Trophoblast cell (in vitro differentiated cells and primary cell): ENCODE results near the gene CWC22.

Experiments used
- DNase-seq, 2 donors: peaks; one replicate each; pipeline ENCODE4 v3.0.0-alpha.2; 2016
- H2AFZ ChIP-seq: 2 replicates; pipeline ENCODE4 v1.6.1; 2013; ENCODE audit warnings: low read length, moderate library complexity, mild to moderate bottlenecking; ENCODE audit not compliant: insufficient read depth, poor library complexity
- H2AK5ac ChIP-seq: 2 replicates; pipeline ENCODE4 v1.6.1; 2013; ENCODE audit warnings: mild to moderate bottlenecking, low read length
- H2BK120ac ChIP-seq: 2 replicates; pipeline ENCODE4 v1.6.1; 2013; ENCODE audit warnings: low read length, mild to moderate bottlenecking, moderate library complexity; ENCODE audit not compliant: insufficient read depth, poor library complexity
- H2BK12ac ChIP-seq: 2 replicates; pipeline ENCODE4 v1.6.1; 2013; ENCODE audit warnings: mild to moderate bottlenecking, low read length, moderate library complexity
- H2BK5ac ChIP-seq: 2 replicates; pipeline ENCODE4 v1.6.1; 2013; ENCODE audit warnings: low read length, low read depth, moderate library complexity, mild to moderate bottlenecking; ENCODE audit not compliant: poor library complexity
- H3K14ac ChIP-seq: 2 replicates; pipeline ENCODE4 v1.6.1; 2013; ENCODE audit warnings: mild to moderate bottlenecking, low read length
- H3K18ac ChIP-seq: 2 replicates; pipeline ENCODE4 v1.6.1; 2013; ENCODE audit warnings: mild to moderate bottlenecking, low read length
- H3K23ac ChIP-seq: 2 replicates; pipeline ENCODE4 v1.6.1; 2013; ENCODE audit warnings: low read length
- H3K27ac ChIP-seq: 2 replicates; pipeline ENCODE4 v1.5.1; 2013; ENCODE audit warnings: low read depth, mild to moderate bottlenecking, inconsistent platforms, low read length, moderate library complexity
- H3K27me3 ChIP-seq: 2 replicates; pipeline ENCODE4 v1.6.1; 2013; ENCODE audit warnings: inconsistent platforms, mild to moderate bottlenecking, low read length, moderate library complexity; ENCODE audit not compliant: insufficient read depth
- H3K36me3 ChIP-seq, 2 experiments: 1 replicate in 1 of 2; 2 replicates in 1 of 2; pipeline ENCODE4 v1.6.1; 2013; ENCODE audit warnings: low read length in 2 of 2, mild to moderate bottlenecking in 2 of 2, moderate library complexity in 1 of 2; ENCODE audit not compliant: insufficient read depth in 2 of 2, control insufficient read depth in 1 of 2
- H3K4ac ChIP-seq: 2 replicates; pipeline ENCODE4 v1.6.1; 2013; ENCODE audit warnings: low read depth, mild to moderate bottlenecking, low read length, moderate library complexity
- H3K4me1 ChIP-seq, 2 experiments: 1 replicate in 1 of 2; 2 replicates in 1 of 2; pipeline ENCODE4 v1.6.1; 2013; ENCODE audit warnings: low read length in 2 of 2, mild to moderate bottlenecking in 2 of 2, moderate library complexity in 1 of 2; ENCODE audit not compliant: insufficient read depth in 2 of 2, control insufficient read depth in 1 of 2
- H3K4me2 ChIP-seq: 2 replicates; pipeline ENCODE4 v1.6.1; 2013; ENCODE audit warnings: inconsistent platforms, mild to moderate bottlenecking, low read length, moderate library complexity
- H3K4me3 ChIP-seq: 2 replicates; pipeline ENCODE4 v1.5.1; 2013; ENCODE audit warnings: mild to moderate bottlenecking, low read depth, low read length, inconsistent platforms
- H3K79me1 ChIP-seq: one replicate; pipeline ENCODE4 v1.6.1; 2013; ENCODE audit warnings: low read length
- H3K79me2 ChIP-seq: 2 replicates; pipeline ENCODE4 v1.6.1; 2013; ENCODE audit warnings: low read length, mild to moderate bottlenecking; ENCODE audit not compliant: control insufficient read depth, insufficient read depth, poor library complexity
- H3K9ac ChIP-seq: 2 replicates; pipeline ENCODE4 v1.6.1; 2013; ENCODE audit warnings: mild to moderate bottlenecking, low read length
- H3K9me3 ChIP-seq: 2 replicates; pipeline ENCODE4 v1.6.1; 2013; ENCODE audit warnings: low read depth, mild to moderate bottlenecking, control low read depth, inconsistent platforms, low read length; ENCODE audit not compliant: insufficient read depth
- H4K12ac ChIP-seq: 2 replicates; pipeline ENCODE4 v1.6.1; 2013; ENCODE audit warnings: low read depth, mild to moderate bottlenecking, low read length, moderate library complexity
- H4K8ac ChIP-seq: 2 replicates; pipeline ENCODE4 v1.6.1; 2013; ENCODE audit warnings: low read depth, mild to moderate bottlenecking, low read length, moderate library complexity
- H4K91ac ChIP-seq: one replicate; pipeline ENCODE4 v1.6.1; 2013; ENCODE audit warnings: low read depth, mild to moderate bottlenecking, low read length, moderate library complexity
- WGBS: extraction: QIAGEN DNeasy Blood & Tissue Kit; methylation state at CpG from one replicate; pipeline ENCODE4 v1.1.7; 2013; ENCODE audit warnings: missing lambda C conversion rate; ENCODE audit not compliant: insufficient read length, insufficient coverage; ENCODE audit errors: extremely low coverage; 5-methylcytosine and 5-hydroxymethylcytosine counted together

The CWC22 gene

GRCh38 chr2:179990676-179991317, 16.3 kb downstream of the CWC22 start:
- Histone ChIP-seq H2BK12ac (no peak overlapping the region), H3K79me1 (no peaks in the 10 kb centered on the region), H3K9ac (no peak overlapping the region), H3K4ac (no peak overlapping the region), H3K79me2 (peaks cover 2% of the 10 kb centered on the region), H3K4me3 (no peak overlapping the region), H3K23ac (no peak overlapping the region), H3K36me3 (peaks cover 2 to 5% of the 10 kb centered on the region in 2 experiments), H2BK5ac (no peak overlapping the region), H3K27me3 (no peaks in the 10 kb centered on the region), H3K9me3 (no peaks in the 10 kb centered on the region), H3K4me1 (no peaks in the 10 kb centered on the region), H4K8ac (no peak overlapping the region), H3K27ac (no peak overlapping the region), H2AK5ac (no peak overlapping the region), H4K91ac (no peak overlapping the region), H4K12ac (no peak overlapping the region), H3K14ac (no peak overlapping the region), H2BK120ac (no peak overlapping the region), H2AFZ (no peak overlapping the region), H3K4me2 (no peak overlapping the region), H3K18ac (no peak overlapping the region)
- DNase-seq, result no peak
- WGBS, result no CpG with 5 or more reads among the region's 5 CpGs

DNA sequence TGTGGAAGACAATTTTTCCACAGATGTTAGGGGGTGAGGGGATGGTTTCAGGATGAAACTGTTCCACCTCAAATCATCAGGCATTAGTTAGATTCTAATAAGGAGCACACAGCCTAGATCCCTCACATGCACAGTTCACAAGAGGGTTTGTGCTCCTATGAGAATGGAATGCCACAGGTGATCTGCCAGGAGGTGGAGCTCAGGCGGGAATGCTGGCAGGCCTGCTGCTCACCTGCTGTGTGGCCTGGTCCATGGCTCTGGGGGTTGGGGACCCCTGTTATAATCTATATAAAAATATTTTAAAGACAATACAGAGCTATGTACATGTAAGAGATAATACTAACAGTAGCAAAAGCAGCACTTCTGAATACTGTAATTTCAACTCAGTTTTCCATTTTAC, 19.2 kb downstream of the CWC22 start:
- no peak overlapping the region for H2BK5ac ChIP-seq
- no peak overlapping the region for H2AFZ ChIP-seq
- H3K36me3 ChIP-seq, result peaks cover 2 to 5% of the 10 kb centered on the region in 2 experiments
- no peak overlapping the region for H3K18ac ChIP-seq
- H4K91ac ChIP-seq, result no peak overlapping the region
- H3K9ac ChIP-seq, result no peak overlapping the region
- H3K4me1 ChIP-seq, result no peaks in the 10 kb centered on the region
- no peak overlapping the region for H3K27ac ChIP-seq
- H3K4me2 ChIP-seq, result no peak overlapping the region
- no peaks in the 10 kb centered on the region for H3K9me3 ChIP-seq
- H2BK12ac ChIP-seq, result no peak overlapping the region
- H3K23ac ChIP-seq, result no peak overlapping the region
- H2AK5ac ChIP-seq, result no peak overlapping the region
- H3K79me1 ChIP-seq, result no peaks in the 10 kb centered on the region
- no peak overlapping the region for H4K8ac ChIP-seq
- H3K4me3 ChIP-seq, result no peak overlapping the region
- no peak overlapping the region for H3K14ac ChIP-seq
- no peaks in the 10 kb centered on the region for H3K27me3 ChIP-seq
- H3K4ac ChIP-seq, result no peak overlapping the region
- WGBS, result no CpG with 5 or more reads among the region's 1 CpG
- DNase-seq, result no peak
- no peak overlapping the region for H2BK120ac ChIP-seq
- no peaks in the 10 kb centered on the region for H3K79me2 ChIP-seq
- no peak overlapping the region for H4K12ac ChIP-seq

GRCh38 chr2:179985163-179985820, 21.8 kb downstream of the CWC22 start:
- no peak overlapping the region for H4K8ac ChIP-seq
- H2AK5ac ChIP-seq, result no peak overlapping the region
- no peak overlapping the region for H3K14ac ChIP-seq
- H4K12ac ChIP-seq, result no peak overlapping the region
- no peak overlapping the region for H3K23ac ChIP-seq
- H3K9me3 ChIP-seq, result no peaks in the 10 kb centered on the region
- H3K79me2 ChIP-seq, result no peaks in the 10 kb centered on the region
- no peak overlapping the region for H2AFZ ChIP-seq
- H3K27me3 ChIP-seq, result no peaks in the 10 kb centered on the region
- no CpG with 5 or more reads among the region's 5 CpGs for WGBS
- no peak overlapping the region for H3K4me3 ChIP-seq
- no peaks in the 10 kb centered on the region for H3K4me1 ChIP-seq
- H2BK5ac ChIP-seq, result no peak overlapping the region
- no peak overlapping the region for H3K4ac ChIP-seq
- H2BK12ac ChIP-seq, result no peak overlapping the region
- H3K79me1 ChIP-seq, result no peaks in the 10 kb centered on the region
- no peak for DNase-seq
- no peak overlapping the region for H2BK120ac ChIP-seq
- no peak overlapping the region for H3K9ac ChIP-seq
- no peak overlapping the region for H3K4me2 ChIP-seq
- H3K18ac ChIP-seq, result no peak overlapping the region
- no peak overlapping the region for H4K91ac ChIP-seq
- H3K27ac ChIP-seq, result no peak overlapping the region
- H3K36me3 ChIP-seq, result peaks cover 0 to 3% of the 10 kb centered on the region in 2 experiments

DNA sequence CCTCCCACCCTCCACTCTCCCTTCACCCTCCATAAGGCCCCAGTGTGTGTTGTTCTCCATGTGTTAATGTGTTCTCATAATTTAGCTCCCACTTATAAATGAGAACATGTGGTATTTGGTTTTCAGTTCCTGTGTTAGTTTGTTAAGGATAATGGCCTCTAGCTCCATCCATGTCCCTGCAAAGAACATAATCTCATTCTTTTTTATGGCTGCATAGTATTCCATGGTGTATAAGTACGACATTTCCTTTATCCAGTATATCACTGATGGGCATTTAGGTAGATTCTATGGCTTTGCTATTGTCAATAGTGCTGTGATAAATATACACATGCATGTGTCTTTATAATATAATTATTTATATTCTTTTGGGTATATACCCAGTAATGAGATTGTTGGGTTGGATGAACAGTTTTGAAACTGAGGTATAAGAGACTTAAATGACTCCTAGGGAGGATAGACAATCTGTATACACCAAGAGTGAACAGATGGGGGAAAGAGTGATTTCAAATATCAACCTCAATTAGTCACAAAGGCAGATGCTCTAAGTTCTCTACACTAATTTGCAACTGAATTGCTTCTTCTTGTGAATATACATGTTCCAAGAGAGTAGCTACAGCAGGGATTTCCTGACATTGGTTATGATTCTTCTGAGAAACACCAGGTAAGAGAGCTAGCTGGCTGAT, 23.7 kb downstream of the CWC22 start:
- Histone ChIP-seq H3K4me3 (no peak overlapping the region), H2BK120ac (no peak overlapping the region), H3K79me1 (no peaks in the 10 kb centered on the region), H4K12ac (no peak overlapping the region), H3K4ac (no peak overlapping the region), H3K79me2 (no peaks in the 10 kb centered on the region), H2AFZ (no peak overlapping the region), H3K9me3 (no peaks in the 10 kb centered on the region), H3K36me3 (peaks cover 0 to 3% of the 10 kb centered on the region in 2 experiments), H3K23ac (no peak overlapping the region), H3K18ac (no peak overlapping the region), H2BK5ac (no peak overlapping the region), H2BK12ac (no peak overlapping the region), H4K91ac (no peak overlapping the region), H3K27ac (no peak overlapping the region), H4K8ac (no peak overlapping the region), H3K14ac (no peak overlapping the region), H3K4me1 (no peaks in the 10 kb centered on the region), H3K27me3 (no peaks in the 10 kb centered on the region), H3K4me2 (no peak overlapping the region), H2AK5ac (no peak overlapping the region), H3K9ac (no peak overlapping the region)
- no peak for DNase-seq
- WGBS, result no CpG with 5 or more reads among the region's 1 CpG
